HG03039 (cell line): ENCODE data around the gene EP300.
"Not testable (repeated sequence)": the region's sequence is repeated elsewhere in the genome, so short reads cannot be mapped to it uniquely, and the experiment has no call there.

ENCODE experiments used
- ATAC-seq: cut with Tn5 transposase; IDR thresholded peaks from one replicate; pipeline ENCODE4 v1.9.1; 2021; ENCODE audit warnings: mild to moderate bottlenecking, moderate library complexity; ENCODE audit not compliant: unreplicated experiment

EP300 gene

GRCh38 chr22:41146573-41146972 is 54.2 kb downstream of the EP300 start:
- ATAC-seq, result no peak

- ATAC-seq, result no peak
These were observed 55.3 kb downstream of the EP300 start for GRCh38 chr22:41147722-41148121.

GRCh38 chr22:41152902-41153301 is 60.5 kb downstream of the EP300 start:
- no peak for ATAC-seq

GRCh38 chr22:41157083-41157482 is 64.7 kb downstream of the EP300 start:
- no peak for ATAC-seq

- no peak for ATAC-seq
These were observed 76.8 kb downstream of the EP300 start for GRCh38 chr22:41169157-41169556.

- ATAC-seq, result no peak
These were observed 79.6 kb downstream of the EP300 start for GRCh38 chr22:41171996-41172395.

GRCh38 chr22:41175546-41175945 is 83.2 kb downstream of the EP300 start:
- ATAC-seq, result no peak

- no peak for ATAC-seq
These were observed 84.7 kb downstream of the EP300 start for GRCh38 chr22:41177040-41177621.

- ATAC-seq, result no peak
These were observed 85.4 kb downstream of the EP300 start for GRCh38 chr22:41177622-41178424.

GRCh38 chr22:41178425-41178975 is 86.1 kb downstream of the EP300 start:
- ATAC-seq, result no peak

- ATAC-seq, result not testable (repeated sequence)
These were observed 88.0 kb downstream of the EP300 start for GRCh38 chr22:41180362-41180761.

GRCh38 chr22:41180926-41181325 is 88.5 kb downstream of the EP300 start:
- no peak for ATAC-seq

- no peak for ATAC-seq
These were observed 89.2 kb downstream of the EP300 start for GRCh38 chr22:41181349-41182241.

GRCh38 chr22:41184679-41185078 is 92.3 kb downstream of the EP300 start:
- ATAC-seq, result no peak

- ATAC-seq, result no peak
These were observed 99.1 kb downstream of the EP300 start for GRCh38 chr22:41191467-41191866.

- no peak for ATAC-seq
These were observed 101.4 kb downstream of the EP300 start for GRCh38 chr22:41193829-41194228.

- peak; percentile 71 for ATAC-seq
These were observed 104.9 kb downstream of the EP300 start for GRCh38 chr22:41197038-41197972.

- no peak for ATAC-seq
These were observed 105.7 kb downstream of the EP300 start for GRCh38 chr22:41198027-41198580.

GRCh38 chr22:41201141-41201540 is 108.7 kb downstream of the EP300 start:
- no peak for ATAC-seq

- ATAC-seq, result no peak
These were observed 110.7 kb downstream of the EP300 start for GRCh38 chr22:41203118-41203517.
